Uterus (tissue), 4 donors: ENCODE measurements around the gene TMEM52B. TPM values are rescaled to one million over a fixed set of nuclear protein-coding genes. Genes with fewer than 3 reads are reported as not detected.
"Not testable (repeated sequence)": the region's sequence is repeated elsewhere in the genome, so short reads cannot be mapped to it uniquely, and the experiment has no call there.

Experiments
- DNase-seq, 2 donors: peaks; one replicate each; pipeline ENCODE4 v3.0.0-alpha.2; 2019 to 2020
- H3K27ac ChIP-seq, 2 donors: fragments of 200-600 bp; sonication (generic); 1 replicate in 1 of 2; 2 replicates in 1 of 2; pipeline ENCODE4 v1.5.1; 2016 to 2018
- H3K27me3 ChIP-seq, 2 donors: fragments of 200-600 bp; sonication (generic); one replicate each; pipeline ENCODE4 v1.5.1; 2018 to 2019; ENCODE audit warnings: control low read depth in 1 of 2
- H3K36me3 ChIP-seq, 2 donors: fragments of 200-600 bp; sonication (generic); one replicate each; pipeline ENCODE4 v1.5.1; 2019; ENCODE audit warnings: control low read depth in 1 of 2
- H3K4me1 ChIP-seq, 2 donors: fragments of 200-600 bp; sonication (generic); one replicate each; pipeline ENCODE4 v1.5.1; 2018 to 2019; ENCODE audit warnings: control low read depth in 1 of 2
- H3K4me3 ChIP-seq, 2 donors: fragments of 200-600 bp; sonication (generic); 1 replicate in 1 of 2; 2 replicates in 1 of 2; pipeline ENCODE4 v1.5.1; 2018 to 2019; ENCODE audit warnings: mild to moderate bottlenecking in 1 of 2
- H3K9me3 ChIP-seq, 2 donors: fragments of 200-600 bp; sonication (generic); one replicate each; pipeline ENCODE4 v1.5.1; 2019; ENCODE audit warnings: control low read depth in 1 of 2
- POLR2A ChIP-seq, 2 donors: fragments of 450-650 bp; IDR thresholded peaks; one replicate each; pipeline ENCODE4 v1.6.1; 2016; ENCODE audit warnings: antibody characterized with exemption in 2 of 2, mild to moderate bottlenecking in 1 of 2, moderate library complexity in 1 of 2
- intact Hi-C: fragments of 100-400 bp; cut with DNase I; formaldehyde crosslinking; loops from one replicate; pipeline ENCODE4 v1.15.1; 2023; ENCODE audit warnings: low total_unique reads
- total RNA-seq, 4 donors: library from RNA; depleted of rRNA in 3 of 4; stranded (reverse); fragments of >200 nt in 3 of 4; gene quantifications; one replicate each; pipeline versions ENCODE4 v1.1.0 to v1.2.4, GENCODE V29; 2014 to 2023
- TF ChIP-seq, protein P1 (sequence below), 4 experiments: fragments of 200-600 bp in 2 of 4; fragments of 450-650 bp in 2 of 4; sonication (generic) in 2 of 4; IDR thresholded peaks; one replicate each; pipeline ENCODE4 v1.5.1; 2016 to 2019; ENCODE audit warnings: antibody characterized with exemption in 4 of 4, mild to moderate bottlenecking in 2 of 4, moderate library complexity in 1 of 4
- donor health status: DM: yes; HTN: yes; CAD: no.

Gene TMEM52B
- total RNA-seq, 4 donors from 2014 or later: not detected

DNA sequence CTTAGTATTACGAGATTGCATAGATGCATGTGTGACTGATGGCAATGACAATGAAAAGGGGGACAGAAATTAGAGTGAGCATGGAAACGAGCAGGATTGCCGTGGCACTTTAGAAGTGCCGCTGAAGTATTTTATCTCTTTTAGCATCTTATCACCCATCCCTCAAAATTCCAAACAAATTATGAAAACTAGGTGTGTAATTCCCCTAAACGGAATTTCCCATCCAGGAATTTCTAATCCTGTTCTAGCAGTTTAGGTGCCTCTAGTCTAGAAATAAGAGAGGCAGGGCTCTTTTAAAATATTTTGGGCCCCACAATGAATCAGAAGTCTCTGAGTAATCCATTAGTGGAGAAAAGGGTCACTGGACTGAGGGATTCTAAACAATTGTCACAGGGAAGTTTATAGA is 947 bp downstream of the TMEM52B start:
- Histone ChIP-seq H3K4me1 (no peaks in the 10 kb centered on the region), H3K4me3 (no peak overlapping the region), H3K27me3 (no peaks in the 10 kb centered on the region), H3K36me3 (no peaks in the 10 kb centered on the region), H3K9me3 (no peaks in the 10 kb centered on the region), H3K27ac (no peak overlapping the region)
- intact Hi-C loops: no loop called here
- no peak for DNase-seq
- no peak for TF ChIP-seq POLR2A (IDR thresholded peaks at IDR 0.05)
- TF ChIP-seq, protein P1, sequence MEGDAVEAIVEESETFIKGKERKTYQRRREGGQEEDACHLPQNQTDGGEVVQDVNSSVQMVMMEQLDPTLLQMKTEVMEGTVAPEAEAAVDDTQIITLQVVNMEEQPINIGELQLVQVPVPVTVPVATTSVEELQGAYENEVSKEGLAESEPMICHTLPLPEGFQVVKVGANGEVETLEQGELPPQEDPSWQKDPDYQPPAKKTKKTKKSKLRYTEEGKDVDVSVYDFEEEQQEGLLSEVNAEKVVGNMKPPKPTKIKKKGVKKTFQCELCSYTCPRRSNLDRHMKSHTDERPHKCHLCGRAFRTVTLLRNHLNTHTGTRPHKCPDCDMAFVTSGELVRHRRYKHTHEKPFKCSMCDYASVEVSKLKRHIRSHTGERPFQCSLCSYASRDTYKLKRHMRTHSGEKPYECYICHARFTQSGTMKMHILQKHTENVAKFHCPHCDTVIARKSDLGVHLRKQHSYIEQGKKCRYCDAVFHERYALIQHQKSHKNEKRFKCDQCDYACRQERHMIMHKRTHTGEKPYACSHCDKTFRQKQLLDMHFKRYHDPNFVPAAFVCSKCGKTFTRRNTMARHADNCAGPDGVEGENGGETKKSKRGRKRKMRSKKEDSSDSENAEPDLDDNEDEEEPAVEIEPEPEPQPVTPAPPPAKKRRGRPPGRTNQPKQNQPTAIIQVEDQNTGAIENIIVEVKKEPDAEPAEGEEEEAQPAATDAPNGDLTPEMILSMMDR (IDR thresholded peaks at IDR 0.05): no peak

DNA sequence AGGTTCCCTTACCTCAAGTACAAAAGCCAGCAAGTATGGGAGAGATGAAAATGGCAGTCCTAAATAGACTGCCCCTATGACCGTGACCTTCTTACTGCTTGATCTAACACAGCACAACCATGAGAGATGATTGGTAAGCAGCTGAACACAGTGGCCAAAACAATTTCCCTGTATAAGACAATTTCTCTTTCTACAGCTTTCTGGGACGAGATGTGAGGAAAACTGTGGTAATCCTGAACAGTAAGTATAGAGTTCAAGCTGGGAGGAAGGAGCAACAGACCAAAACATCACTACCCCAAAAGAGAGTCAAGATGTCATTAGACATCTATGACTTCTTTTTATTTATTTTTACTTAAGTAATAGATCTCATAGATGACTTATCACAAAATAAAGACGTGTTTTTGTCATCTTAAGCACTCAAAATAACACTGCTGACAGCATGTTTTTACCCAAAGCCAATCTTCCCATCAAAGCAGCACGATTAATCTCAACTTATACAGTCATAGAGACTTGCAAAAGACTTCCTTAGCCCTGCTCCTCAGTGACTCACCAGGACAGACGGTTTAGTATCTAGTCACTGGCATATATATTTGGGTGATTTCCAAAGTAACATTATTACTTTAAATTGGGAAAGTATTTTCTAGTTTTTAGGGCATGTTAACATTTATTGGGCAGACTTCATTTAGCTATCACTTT is 3.7 kb downstream of the TMEM52B start:
- TF ChIP-seq, protein P1 (IDR thresholded peaks at IDR 0.05): no peak
- TF ChIP-seq POLR2A (IDR thresholded peaks at IDR 0.05): no peak
- DNase-seq: no peak
- intact Hi-C loops: no loop called here
- H3K27ac ChIP-seq: no peak overlapping the region
- H3K9me3 ChIP-seq: no peaks in the 10 kb centered on the region
- no peak overlapping the region for H3K4me3 ChIP-seq
- H3K27me3 ChIP-seq: no peaks in the 10 kb centered on the region
- no peaks in the 10 kb centered on the region for H3K36me3 ChIP-seq
- H3K4me1 ChIP-seq: no peaks in the 10 kb centered on the region

DNA sequence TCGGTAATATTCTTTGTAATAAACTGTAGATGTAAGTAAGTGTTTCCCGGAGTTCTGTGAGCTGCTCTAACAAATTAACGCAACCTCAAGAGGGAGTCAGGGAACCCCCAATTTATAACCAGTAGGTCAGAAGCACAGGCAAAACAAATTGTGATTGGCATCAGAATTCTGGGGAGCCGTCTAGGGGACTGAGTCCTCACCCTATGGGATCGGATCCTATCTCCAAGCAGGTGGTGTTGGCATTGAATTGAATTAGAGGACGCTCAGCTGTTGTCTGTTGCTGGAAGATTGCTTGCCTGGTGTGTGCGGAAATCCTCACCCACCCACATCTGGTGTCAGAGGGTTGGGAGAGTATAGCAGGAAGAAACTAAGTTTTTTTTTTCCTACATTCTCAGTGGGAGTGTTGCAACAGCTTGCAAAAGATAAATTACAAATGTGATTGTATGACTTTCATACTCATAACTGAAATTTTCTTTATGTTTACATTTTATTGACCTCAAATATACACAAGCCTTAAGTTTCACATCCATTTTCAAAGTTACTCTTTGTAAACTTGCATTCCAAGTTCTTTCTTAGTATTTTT is 5.5 kb downstream of the TMEM52B start:
- Histone ChIP-seq H3K36me3 (no peaks in the 10 kb centered on the region), H3K4me1 (no peaks in the 10 kb centered on the region), H3K4me3 (no peak overlapping the region), H3K27ac (no peak overlapping the region), H3K27me3 (no peaks in the 10 kb centered on the region), H3K9me3 (no peaks in the 10 kb centered on the region)
- no peak for DNase-seq
- TF ChIP-seq, protein P1 (IDR thresholded peaks at IDR 0.05): no peak
- TF ChIP-seq POLR2A (IDR thresholded peaks at IDR 0.05): no peak
- intact Hi-C loops: no loop called here

DNA sequence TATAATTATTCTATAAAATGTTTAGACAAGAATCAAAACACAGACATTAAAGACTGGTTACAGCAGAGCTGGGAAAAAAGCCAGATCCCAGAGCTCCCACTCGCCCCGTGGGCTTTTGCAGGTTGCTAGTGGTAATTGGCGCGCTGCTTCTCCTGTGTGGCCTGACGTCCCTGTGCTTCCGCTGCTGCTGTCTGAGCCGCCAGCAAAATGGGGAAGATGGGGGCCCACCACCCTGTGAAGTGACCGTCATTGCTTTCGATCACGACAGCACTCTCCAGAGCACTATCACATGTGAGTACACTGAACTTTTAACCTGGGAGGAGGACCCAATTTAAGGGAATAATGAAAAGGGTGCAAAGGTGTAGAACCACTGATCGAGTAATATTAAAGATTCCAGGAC is 7.5 kb downstream of the TMEM52B start:
- Histone ChIP-seq H3K4me1 (no peaks in the 10 kb centered on the region), H3K27ac (no peak overlapping the region), H3K36me3 (no peaks in the 10 kb centered on the region), H3K27me3 (no peaks in the 10 kb centered on the region), H3K4me3 (no peak overlapping the region), H3K9me3 (no peaks in the 10 kb centered on the region)
- no peak for TF ChIP-seq POLR2A (IDR thresholded peaks at IDR 0.05)
- TF ChIP-seq, protein P1 (IDR thresholded peaks at IDR 0.05): no peak
- no peak for DNase-seq
- intact Hi-C loops: no loop called here

DNA sequence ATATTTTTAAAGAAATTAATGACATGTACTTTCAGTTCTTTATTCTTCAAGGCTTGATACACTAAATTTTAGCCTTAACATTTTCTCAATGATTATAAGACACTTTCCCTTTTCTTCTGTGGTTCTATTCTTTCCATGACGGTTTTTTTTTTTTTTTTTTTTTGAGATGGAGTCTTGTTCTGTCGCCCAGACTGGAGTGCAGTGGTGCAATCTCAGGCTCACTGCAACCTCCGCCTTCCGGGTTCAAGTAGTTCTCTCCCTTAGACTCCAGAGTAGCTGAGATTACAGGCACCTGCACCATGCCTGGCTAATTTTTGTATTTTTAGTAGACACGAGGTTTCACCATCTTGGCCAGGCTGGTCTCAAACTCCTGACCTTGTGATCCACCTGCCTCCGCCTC is 8.1 kb downstream of the TMEM52B start:
- H3K27me3 ChIP-seq, intact Hi-C loops, H3K9me3 ChIP-seq, H3K4me1 ChIP-seq, DNase-seq, H3K36me3 ChIP-seq, H3K27ac ChIP-seq, H3K4me3 ChIP-seq: not testable (repeated sequence)
